NCI-H2196 treated with DMSO at 0.1 percent for 48 hours (cell line): ENCODE data around the gene ASXL1.

ENCODE experiments used
- DNase-seq: peaks from one replicate; lab custom pipeline; 2025; ENCODE audit not compliant: unreplicated experiment; lab: John Stamatoyannopoulos, UW

The ASXL1 gene

DNA sequence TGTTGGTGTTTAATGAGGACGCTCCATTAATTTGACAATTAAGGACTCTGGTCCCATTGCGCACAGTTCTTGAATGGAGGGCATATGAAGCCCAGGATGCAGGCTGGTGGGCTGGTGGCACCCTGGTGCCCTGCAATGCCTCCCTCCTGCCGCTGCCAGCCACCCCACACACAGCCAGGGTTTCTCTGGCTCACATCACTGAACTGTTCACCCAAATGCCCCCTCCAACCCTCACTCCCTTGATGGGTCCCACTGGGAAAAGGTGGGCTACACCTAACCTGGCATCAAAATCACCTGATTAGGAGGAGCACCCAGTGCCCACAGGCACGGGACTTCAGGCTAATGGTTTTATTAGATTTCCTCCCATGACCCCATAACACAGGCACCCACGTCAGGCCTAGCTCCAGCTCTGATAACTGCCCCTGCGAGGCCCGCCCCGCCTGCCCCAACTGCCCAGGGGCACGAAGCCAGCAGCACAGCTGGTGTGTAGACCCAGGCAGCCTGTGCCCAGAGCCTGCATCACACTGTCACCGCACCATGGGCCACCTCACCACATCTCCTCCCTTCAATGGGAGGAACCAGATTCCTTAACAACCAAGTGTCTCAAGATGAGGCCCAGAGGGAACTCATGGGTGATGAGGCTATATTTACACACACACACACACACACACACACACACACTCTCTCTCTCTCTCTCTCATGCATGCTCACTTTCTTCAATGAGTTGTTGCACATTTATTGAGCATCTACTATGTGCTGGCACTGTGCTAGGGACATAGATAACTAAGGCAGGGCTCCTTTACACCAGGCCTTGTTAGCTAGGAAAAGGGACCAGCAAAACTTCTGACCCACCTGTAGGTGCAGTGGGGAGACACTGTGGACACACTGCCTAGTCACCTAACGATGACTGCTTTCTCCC is 119.7 kb downstream of the ASXL1 start:
- no peak for DNase-seq

DNA sequence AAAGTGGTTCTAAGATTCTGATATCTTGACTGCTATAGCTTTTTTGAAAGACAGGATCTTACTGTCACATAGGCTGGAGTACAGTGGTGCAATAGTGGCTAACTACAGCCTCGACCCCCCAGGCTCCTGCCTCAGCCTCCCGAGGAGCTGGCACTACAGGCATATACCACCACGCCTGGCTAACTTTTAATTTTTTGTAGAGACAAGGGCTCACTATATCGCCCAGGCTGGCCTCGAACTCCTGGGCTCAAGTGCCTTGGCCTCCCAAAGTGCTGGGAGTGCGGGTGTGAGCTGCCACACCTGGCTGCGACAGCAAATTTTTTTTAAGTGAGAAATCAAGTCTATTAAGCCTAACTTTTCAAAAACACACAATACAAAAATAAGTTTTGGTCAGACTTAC is 120.4 kb downstream of the ASXL1 start:
- DNase-seq = no peak

DNA sequence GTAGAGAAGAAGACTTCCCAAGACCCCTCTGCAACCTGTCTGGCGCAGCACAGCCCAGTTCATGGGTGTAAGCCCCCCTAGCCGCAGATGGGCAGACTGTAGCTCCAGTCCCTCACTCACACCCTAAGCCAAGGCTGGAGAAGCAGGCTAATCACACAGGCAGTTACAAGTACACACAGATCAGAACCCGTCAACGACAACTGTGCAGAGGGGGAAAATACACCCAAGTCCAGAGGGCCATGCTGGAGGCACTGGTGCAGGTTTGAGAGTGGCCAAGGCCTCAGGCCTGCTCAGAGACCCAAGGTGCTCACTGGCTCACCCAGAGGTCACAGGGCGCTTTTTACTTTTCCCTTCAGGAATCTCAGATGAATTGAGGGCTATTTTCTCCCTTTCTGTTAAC is 120.9 kb downstream of the ASXL1 start:
- no peak for DNase-seq

DNA sequence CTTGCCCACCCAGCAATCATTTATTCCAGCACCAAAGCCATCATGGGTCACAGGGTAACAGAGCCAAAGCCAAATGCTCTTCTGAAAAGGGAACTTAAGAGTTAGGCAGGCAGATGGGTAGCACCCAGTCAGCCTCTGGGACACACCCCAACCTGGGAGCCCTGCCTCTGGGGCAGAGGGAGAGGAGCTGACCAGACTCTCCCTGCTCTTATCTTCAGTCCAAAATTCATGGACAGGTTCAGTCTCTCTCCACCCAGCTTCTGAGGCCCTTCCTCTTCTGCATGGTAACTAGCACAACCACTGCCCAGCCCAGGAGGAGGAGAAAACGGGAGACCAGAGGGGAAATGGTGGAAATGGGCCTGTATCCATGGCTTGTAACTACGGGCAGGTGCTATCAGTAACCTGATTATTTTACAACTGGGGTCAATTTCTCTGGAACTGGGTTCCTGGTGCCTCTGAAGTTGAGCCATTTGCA is 121.6 kb downstream of the ASXL1 start:
- DNase-seq = no peak

DNA sequence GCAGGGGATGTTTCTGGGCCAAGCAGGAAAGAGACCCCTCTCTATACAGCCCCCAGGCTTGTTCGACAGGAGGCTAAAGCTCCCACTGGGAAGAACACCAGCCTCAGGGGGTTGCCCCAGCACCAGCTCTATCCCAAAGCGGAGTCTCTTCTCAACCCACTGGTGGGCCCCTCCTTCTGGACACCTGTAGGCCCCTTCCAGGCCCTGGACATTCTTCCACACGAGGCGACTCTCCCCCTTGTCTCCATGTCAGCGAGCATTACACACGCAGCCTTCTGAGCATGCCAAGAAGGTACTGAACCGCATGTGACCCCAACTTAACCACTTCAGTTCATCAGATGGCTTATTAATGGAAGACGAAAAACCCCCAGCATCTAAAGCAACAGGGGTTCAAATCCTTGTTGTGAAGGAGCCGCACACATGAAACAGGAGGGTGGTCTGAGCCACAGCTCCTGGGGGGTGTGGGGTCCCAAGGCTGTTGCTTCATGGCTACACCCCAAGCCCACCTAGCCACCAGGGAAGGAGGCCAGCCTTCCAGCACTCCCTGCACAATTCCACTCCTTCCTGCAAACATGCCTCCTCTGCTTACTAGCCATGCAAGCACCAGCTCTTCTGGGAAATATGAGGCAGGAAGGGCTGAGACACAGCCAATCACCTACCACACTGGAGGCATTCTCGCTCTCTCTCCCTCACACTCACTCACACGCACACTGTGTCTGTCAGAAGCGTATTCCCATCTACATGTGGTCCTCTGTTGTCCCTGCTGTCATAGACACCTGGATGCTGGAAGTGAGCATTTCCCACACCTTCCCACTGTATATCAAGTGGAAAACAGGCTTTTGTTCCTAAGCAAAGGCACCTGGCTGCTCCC is 122.5 kb downstream of the ASXL1 start:
- no peak for DNase-seq

DNA sequence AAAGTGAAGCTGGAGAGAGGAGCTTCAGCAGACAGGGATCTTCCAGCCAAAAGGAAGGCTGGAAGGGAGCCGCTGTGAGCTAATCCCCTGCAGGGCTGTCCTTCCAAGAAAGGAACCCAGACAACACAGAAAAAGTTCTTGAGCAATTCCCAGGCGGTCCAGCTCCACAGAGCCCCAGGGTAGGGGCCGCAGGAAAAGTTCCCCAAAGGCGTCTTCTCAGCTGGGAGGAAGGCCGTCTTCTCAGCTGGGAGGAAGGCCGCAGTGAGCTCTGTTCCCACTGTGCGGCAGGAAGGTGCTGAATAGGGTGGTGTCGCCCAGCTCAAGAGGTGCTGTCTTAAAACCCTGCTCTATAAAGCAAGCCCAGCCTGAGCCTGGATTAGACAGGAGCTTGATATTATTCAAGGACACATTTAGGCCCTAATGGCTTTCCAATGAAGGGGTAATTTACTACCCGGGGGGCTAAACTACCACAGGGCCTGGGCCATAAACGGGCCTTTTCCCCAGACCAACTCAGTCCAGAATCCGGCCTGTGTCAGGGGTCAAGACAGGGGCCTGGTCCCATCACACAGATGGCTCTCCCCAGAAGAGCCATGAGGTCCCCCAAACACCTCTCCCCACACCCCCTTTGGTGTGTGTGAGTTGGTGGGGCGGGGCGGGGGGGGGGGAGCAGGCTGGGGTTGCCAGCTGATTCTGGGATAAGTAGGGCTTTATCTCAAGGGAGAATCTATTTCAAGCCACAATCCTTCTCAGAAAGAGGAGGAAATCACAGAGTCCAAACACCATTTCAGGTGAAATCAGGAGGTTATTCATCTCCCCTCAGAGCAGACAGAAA is 123.4 kb downstream of the ASXL1 start:
- DNase-seq = no peak

DNA sequence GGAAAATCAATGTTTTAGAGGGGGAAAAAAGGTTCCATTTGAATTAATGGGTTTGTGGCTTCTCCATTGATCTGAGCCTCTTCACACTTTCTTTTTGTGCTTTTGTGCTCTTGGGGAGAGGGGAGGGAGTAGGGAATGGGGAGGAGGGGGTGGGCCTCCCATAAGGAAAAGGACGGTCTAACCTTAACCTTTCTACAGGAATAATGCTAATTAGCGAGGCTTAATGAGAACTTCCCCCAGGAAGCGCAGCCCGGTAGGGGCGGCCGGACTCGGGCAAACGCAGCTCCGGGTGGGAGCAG is 124.0 kb downstream of the ASXL1 start:
- no peak for DNase-seq

DNA sequence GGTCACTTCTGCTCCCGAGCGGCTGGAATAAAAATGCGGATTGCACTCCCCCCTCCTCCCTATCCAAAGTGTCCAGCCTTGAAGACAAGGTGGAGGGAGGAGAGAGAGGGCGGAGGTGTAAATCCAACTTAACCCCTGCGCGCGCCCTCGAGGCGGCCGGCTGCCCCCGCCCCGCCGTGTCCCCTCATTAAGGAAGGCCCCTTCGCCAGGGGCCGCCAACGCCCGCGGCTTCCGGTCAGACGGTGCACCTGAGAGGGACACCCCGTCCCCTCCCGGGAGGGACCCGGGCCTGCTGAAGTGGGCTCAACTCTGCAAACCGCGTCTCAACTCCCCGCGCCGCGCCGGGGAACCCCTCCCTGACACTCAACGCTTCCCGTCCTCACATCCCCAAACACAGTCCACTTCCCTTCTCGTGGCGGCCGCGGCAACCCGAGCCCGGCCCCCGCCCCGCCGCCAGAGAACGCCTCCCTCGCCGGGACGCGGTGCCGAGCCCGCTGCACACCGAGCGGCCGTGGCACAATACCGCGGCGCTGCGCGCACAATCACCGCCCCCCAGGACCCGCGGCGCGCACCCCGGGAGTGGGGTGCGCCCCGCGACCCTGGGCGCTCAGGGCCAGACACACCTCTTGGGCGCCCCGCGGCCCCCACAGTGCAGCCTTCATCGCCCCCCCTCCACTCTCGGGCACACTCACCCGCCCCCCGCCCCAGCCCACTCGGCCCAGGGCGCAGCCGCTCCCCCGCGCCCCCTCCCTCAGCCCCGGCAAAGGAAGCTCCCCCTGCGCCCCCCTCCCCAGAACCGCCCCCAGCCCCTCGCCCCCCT is 124.5 kb downstream of the ASXL1 start:
- DNase-seq = no peak

DNA sequence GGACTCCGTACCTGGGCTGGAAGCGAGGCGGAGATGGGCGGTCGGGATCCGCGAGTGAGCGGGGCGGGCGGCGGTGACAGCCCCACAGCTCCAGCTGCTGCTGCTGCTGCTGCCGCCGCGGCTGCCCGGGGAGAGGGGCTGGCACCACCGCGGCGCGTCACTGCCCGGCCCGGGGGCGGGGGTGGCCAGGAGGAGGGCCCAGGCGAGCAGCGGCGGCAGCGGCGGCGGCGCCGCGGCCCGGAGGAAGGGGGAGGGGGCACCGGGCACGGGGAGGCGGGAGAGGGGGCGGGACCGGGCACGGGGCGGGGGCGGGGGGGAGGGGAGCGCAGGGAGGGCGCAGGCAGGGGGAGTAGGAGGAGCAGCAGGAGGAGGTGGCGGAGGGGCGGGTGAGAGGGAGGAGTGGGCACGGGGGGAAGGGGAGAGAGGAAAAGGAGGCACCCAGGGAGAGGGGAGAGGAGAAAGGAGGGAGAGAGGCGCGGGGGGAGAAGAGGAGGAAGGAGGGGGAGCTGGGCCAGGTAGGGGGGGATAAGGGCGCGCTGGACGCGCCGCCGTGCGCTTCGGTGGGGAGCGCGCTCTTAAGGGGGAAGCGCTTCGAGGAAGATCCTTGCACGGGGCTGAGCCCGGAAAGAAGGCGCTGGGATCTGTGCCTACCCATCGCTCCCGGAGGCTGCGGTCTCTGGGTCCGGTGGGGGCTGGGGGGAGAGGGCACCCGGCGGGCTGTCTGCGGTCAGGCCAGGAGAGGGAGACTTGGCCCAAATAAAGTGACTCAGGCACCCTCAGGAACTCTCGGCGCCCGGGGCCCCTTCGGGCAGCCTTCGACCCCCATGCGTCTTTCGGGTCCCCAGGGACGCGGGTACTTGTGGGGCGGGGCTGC is 125.5 kb downstream of the ASXL1 start:
- DNase-seq = peak; percentile 69

DNA sequence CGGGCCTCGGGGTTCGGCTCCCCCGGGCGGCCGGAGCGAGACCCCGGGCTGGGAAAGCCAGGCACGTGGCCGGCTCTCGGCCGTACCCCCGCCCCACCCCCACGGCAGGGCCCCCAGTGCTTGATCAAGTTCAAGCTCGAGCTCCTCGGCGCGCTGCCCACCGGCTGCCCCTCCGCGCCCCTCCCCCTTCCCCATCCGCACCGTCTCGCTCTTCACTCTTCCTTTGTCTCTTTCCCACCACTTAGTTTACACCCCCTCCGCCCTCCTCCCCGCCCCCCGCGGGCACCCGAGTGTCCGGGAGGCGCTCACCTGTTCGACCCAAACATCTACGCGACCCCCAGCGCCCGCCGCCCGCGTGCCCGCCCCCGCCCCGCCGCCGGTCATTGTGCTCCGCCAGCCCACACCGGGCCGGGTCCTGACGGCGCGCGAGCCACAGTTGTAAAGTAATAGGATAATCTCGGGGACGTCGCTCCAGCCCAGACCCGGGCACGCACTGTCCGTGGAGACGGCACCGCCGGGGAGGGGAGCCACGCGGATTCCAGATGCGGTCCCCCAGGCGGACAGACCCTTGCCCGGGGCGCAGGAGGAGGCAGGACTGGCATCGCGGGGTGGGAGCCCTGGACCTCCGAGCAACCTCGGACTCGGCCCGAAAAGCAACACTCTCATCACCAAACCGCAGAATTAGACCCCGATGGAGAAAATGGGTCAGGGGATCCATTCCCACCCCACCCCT is 126.3 kb downstream of the ASXL1 start:
- DNase-seq = no peak

DNA sequence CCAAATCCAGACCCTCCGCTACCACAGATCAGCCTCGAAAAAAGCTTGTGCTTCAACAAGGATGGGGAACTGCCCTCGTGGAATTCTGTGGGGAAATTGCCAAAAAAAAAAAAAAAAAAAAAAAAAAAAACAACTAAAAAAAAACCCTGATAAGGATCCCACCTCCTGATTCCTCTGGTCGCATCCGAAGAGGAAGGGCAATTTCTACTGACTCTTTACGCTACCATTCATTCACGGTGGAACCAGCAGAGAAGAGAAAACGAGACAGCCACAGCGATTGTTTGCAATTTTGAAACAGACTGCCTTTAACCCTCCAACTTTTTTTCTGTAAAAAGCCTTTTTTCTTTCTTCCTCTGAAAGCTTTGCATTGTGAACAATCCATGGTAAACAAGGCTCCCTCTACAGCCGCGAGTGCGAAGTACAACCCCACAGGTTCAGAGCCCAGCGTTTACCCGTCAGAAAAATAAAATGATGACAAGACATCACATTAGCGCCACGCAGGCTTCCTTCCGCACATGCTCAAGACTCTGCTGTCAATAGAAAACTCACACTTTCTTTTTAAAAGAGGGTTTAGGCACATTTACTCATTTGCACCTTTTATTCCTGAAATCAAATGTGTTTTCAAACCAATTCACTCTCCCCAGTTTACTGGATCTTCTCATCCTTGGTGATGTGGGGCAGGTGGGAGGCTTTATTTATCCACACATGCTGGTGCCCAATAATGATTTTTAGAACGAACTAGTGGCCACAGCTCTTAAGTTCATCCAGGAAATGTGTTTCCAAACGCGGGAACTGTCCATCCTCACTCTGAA is 127.0 kb downstream of the ASXL1 start:
- DNase-seq = peak; percentile 61

DNA sequence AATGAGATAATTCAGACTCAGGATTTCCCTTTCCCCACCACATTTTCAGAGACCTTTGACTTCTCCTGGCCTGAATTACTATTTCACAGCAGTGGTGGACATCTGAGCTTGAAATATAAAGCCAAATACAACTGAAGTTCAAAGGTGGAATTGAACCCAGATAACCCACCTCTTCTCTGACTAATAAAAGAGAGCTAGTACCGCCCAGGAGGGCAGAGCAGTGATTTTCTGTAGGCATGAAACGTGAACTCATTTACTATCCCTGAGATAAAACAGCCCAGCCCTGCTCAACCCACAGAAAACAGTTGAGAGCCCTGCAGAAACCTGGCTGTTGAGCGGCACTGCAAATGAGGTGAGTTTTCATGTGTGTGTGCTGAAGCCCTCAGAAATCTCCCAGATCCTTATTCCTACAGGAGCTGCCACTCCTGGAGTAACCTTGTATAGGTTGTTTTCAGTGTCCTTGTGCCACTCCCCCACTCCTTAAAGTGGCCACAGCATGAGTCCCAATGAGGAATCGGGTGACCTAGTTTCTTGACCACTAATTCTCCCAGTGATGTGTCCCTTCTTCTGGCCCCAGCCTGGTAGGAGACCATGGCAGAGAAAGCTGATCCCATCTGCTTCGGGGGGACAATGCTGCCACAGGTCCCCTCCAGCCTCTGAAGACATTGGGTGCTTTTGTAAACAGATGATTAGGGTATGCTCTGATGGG is 127.8 kb downstream of the ASXL1 start:
- DNase-seq = no peak

DNA sequence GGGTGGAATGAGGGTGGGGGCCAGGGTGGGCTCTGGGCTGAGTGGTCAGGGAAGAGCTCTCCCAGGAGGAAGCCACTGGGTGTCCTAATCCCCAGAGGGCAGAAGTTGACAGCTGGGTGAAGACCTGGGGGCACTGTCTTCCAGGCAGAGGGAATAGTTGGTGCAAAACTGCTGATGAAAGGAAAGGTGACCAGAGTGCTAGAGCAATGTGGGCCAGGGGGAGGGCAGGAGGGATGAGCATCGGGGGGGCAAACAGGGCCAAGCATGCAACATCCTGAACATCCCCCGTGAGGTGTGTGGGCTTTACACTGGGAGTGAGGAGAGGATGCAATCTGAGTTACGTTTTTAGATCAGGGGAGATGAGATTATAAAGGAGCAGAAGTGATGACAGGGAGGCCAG is 129.2 kb downstream of the ASXL1 start:
- no peak for DNase-seq

DNA sequence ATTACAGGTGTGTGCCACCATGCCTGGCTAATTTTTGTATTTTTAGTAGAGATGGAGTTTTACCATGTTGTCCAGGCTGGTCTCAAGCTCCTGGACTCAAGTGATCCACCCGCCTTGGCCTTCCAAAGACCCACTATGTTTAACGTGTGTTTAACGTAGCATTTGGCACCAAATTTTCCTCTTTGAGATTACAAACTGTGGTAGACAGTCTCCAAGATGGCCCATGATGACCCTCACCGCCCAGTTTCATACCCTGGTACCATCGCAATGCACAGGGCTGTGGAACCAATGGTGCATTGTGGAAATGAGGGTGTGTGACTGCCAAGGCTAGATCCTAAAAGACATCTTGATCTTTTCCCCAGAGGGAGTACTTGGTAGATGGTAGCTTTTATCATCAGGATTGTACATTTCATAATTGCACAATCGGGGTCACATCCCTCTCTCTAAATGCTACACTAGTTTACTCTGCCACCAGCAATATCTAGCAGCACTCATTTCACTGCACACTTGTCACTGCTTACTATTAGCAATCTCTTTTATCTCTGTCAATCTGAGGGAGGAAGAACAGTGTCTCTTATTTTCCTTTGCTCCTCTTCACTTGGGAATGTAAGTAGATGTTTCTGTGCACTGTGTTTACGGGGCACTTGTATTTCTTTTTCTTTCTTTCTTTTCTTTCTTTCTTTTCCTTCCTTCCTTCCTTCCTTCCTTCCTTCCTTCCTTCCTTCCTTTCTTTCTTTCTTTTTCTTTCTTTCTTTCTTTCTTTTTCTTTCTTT is 130.1 kb downstream of the ASXL1 start:
- no peak for DNase-seq
